WTC11 (cell line): ENCODE measurements around the gene ATP5ME. TPM values are rescaled to one million over a fixed set of nuclear protein-coding genes. Genes with fewer than 3 reads are reported as not detected.

Source experiments
- ATAC-seq: fragments of 200-7000 bp; cut with Tn5 transposase; 2 replicates; pipeline ENCODE4 v1.10.0; 2021; ENCODE audit warnings: mild to moderate bottlenecking, moderate library complexity
- CTCF ChIA-PET: fragments of 300-600 bp; sonication (Branson Sonifier 250); formaldehyde crosslinking; loops from one replicate; lab custom pipeline; 2021; ENCODE audit warnings: antibody characterized with exemption; lab: Charles Lee
- POLR2A ChIA-PET: fragments of 350-600 bp; sonication (Branson Sonifier 250); formaldehyde crosslinking; loops from one replicate; lab custom pipeline; 2021; ENCODE audit warnings: antibody characterized with exemption; lab: Charles Lee
- DNase-seq: peaks from one replicate; pipeline ENCODE4 v3.0.0; 2021; ENCODE audit warnings: low spot score
- H3K27ac Mint-ChIP-seq: 2 replicates; pipeline ENCODE4 v1.8.0; 2021; ENCODE audit warnings: mixed read lengths
- H3K27me3 Mint-ChIP-seq: 2 replicates; pipeline ENCODE4 v1.8.0; 2021; ENCODE audit warnings: low read depth, mild to moderate bottlenecking, moderate library complexity, mixed read lengths
- H3K36me3 Mint-ChIP-seq: 2 replicates; pipeline ENCODE4 v1.8.0; 2021; ENCODE audit warnings: mixed read lengths
- H3K4me1 Mint-ChIP-seq: 2 replicates; pipeline ENCODE4 v1.8.0; 2022; ENCODE audit warnings: mixed read lengths
- H3K4me3 Mint-ChIP-seq: 2 replicates; pipeline ENCODE4 v1.8.0; 2021; ENCODE audit warnings: mild to moderate bottlenecking, moderate library complexity, mixed read lengths
- H3K9me3 Mint-ChIP-seq: 2 replicates; pipeline ENCODE4 v1.8.0; 2021; ENCODE audit warnings: mixed read lengths
- HMGA2 ChIP-seq: fragments of 250-450 bp; sonication (Bioruptor Pico); IDR thresholded peaks from 2 replicates; pipeline ENCODE4 v1.4.0; 2021; ENCODE audit warnings: mild to moderate bottlenecking, moderate library complexity
- MLX ChIP-seq: sonication (generic); formaldehyde crosslinking; IDR thresholded peaks from 2 replicates; pipeline ENCODE4 v1.8.1; 2023; ENCODE audit warnings: mild to moderate bottlenecking, missing genetic modification reagents, moderate library complexity
- NFYB ChIP-seq: sonication (generic); formaldehyde crosslinking; conservative IDR thresholded peaks from 2 replicates; pipeline ENCODE4 v1.8.0; 2022; ENCODE audit warnings: low read depth, missing genetic modification reagents
- NR1H2 ChIP-seq: sonication (generic); formaldehyde crosslinking; IDR thresholded peaks from 2 replicates; pipeline ENCODE4 v1.9.0; 2021; ENCODE audit warnings: mild to moderate bottlenecking, moderate library complexity, missing genetic modification reagents
- SOX15 ChIP-seq: fragments of 250-450 bp; sonication (Bioruptor Pico); IDR thresholded peaks from 2 replicates; pipeline ENCODE4 v1.9.0; 2021; ENCODE audit warnings: mild to moderate bottlenecking
- STAT6 ChIP-seq: sonication (generic); formaldehyde crosslinking; conservative IDR thresholded peaks from 2 replicates; pipeline ENCODE4 v1.8.1; 2023; ENCODE audit warnings: mild to moderate bottlenecking, low read depth, missing genetic modification reagents, moderate library complexity
- TEAD1 ChIP-seq: sonication (generic); formaldehyde crosslinking; IDR thresholded peaks from 2 replicates; pipeline ENCODE4 v1.8.0; 2022; ENCODE audit warnings: mild to moderate bottlenecking, missing genetic modification reagents
- ZBTB21 ChIP-seq: sonication (generic); formaldehyde crosslinking; IDR thresholded peaks from 2 replicates; pipeline ENCODE4 v1.8.1; 2023; ENCODE audit warnings: mild to moderate bottlenecking, missing genetic modification reagents, borderline replicate concordance
- ZBTB43 ChIP-seq: sonication (generic); formaldehyde crosslinking; IDR thresholded peaks from 2 replicates; pipeline ENCODE4 v1.8.1; 2023; ENCODE audit warnings: mild to moderate bottlenecking, missing genetic modification reagents
- ZMAT4 ChIP-seq: fragments of 250-450 bp; sonication (Bioruptor Pico); IDR thresholded peaks from 2 replicates; pipeline ENCODE4 v1.9.0; 2021; ENCODE audit warnings: mild to moderate bottlenecking
- ZNF263 ChIP-seq: sonication (generic); formaldehyde crosslinking; IDR thresholded peaks from 2 replicates; pipeline ENCODE4 v1.8.1; 2022; ENCODE audit warnings: low read depth, mild to moderate bottlenecking, moderate library complexity, missing genetic modification reagents
- ZNF423 ChIP-seq: fragments of 250-450 bp; sonication (Bioruptor Pico); IDR thresholded peaks from 2 replicates; pipeline ENCODE4 v2.1.2; 2022; ENCODE audit warnings: mild to moderate bottlenecking, moderate library complexity
- ZNF532 ChIP-seq: fragments of 250-450 bp; sonication (Bioruptor Pico); IDR thresholded peaks from 2 replicates; pipeline ENCODE4 v1.9.0; 2021; ENCODE audit warnings: mild to moderate bottlenecking, borderline replicate concordance
- total RNA-seq: library from RNA; stranded (reverse); gene quantifications from 3 replicates; pipeline ENCODE4 v1.2.3, GENCODE V29; 2021
- TF ChIP-seq, protein P1 (sequence below): sonication (generic); formaldehyde crosslinking; IDR thresholded peaks from 2 replicates; pipeline ENCODE4 v1.8.0; 2022; ENCODE audit warnings: mild to moderate bottlenecking, missing genetic modification reagents
- TF ChIP-seq, protein P2 (sequence below): sonication (generic); formaldehyde crosslinking; conservative IDR thresholded peaks from 2 replicates; pipeline ENCODE4 v1.8.1; 2022; ENCODE audit warnings: mild to moderate bottlenecking, missing genetic modification reagents

ATP5ME gene
- total RNA-seq, 1 experiment from 2014 or later: 468 TPM

DNA sequence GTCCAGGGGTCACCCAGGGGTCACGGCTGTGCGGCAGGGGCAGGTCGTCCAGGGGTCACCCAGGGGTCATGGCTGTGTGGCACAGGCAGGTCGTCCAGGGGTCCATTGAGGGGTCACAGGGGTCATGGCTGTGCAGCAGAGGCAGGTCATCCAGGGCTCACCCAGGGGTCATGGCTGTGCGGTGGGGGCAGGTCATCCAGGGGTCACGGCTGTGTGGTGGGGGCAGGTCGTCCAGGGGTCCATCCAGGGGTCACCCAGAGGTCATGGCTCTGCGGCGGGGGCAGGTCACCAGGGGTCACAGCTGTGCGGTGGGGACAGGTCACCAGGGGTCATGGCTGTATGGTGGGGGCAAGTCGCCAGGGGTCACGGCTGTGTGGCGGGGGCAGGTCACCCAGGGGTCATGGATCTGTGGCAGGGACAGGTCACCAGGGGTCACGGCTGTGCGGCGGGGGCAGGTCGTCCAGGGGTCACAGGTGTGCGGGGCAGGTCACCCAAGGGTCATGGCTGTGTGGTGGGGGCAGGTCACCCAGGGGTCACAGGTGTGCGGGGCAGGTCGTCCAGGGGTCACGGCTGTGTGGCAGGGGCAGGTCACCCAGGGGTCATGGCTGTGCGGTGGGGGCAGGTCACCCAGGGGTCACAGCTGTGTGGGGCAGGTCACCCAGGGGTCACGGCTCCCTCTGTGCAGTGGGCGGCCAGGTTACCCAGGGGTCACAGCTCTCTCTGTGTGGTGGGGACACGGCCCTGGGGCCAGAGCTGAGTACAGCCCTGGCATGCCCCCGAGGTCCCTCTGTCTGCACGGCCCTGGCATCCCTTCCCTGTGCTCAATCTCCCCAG lies 16.0 kb downstream of the ATP5ME start (continued):
- TF ChIP-seq NFYB (no peak), ZNF263 (CRISPR knock-in tag) (no peak)
- TF ChIP-seq, all 79 proteins: peak for 0

GRCh38 chr4:657338-657833 lies 16.7 kb downstream of the ATP5ME start:
- TF ChIP-seq MLX (CRISPR knock-in tag) (no peak), ZBTB43 (CRISPR knock-in tag) (no peak), ZMAT4 (CRISPR knock-in tag) (no peak), TEAD1 (CRISPR knock-in tag) (no peak), ZBTB21 (no peak), STAT6 (no peak), SOX15 (no peak), ZNF423 (no peak), ZNF532 (no peak), NR1H2 (CRISPR knock-in tag) (no peak), HMGA2 (no peak)
- TF ChIP-seq, protein P1, sequence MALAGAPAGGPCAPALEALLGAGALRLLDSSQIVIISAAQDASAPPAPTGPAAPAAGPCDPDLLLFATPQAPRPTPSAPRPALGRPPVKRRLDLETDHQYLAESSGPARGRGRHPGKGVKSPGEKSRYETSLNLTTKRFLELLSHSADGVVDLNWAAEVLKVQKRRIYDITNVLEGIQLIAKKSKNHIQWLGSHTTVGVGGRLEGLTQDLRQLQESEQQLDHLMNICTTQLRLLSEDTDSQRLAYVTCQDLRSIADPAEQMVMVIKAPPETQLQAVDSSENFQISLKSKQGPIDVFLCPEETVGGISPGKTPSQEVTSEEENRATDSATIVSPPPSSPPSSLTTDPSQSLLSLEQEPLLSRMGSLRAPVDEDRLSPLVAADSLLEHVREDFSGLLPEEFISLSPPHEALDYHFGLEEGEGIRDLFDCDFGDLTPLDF (CRISPR knock-in tag): no peak
- TF ChIP-seq, protein P2, sequence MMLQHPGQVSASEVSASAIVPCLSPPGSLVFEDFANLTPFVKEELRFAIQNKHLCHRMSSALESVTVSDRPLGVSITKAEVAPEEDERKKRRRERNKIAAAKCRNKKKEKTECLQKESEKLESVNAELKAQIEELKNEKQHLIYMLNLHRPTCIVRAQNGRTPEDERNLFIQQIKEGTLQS (CRISPR knock-in tag): no peak
- TF ChIP-seq, all 79 proteins: peak for 0
- no peak for DNase-seq
- H3K9me3 Mint-ChIP-seq: peaks cover 9% of the 10 kb centered on the region; the same call in 1 of the 2 replicates
- ATAC-seq: no peak
- CTCF ChIA-PET: interaction anchor here (1.4 kb wide), 1 partner anchor 27 kb away, joined by 3 read pairs; no protein-coding TSS in a partner anchor
- H3K27ac Mint-ChIP-seq: no peak overlapping the region
- H3K27me3 Mint-ChIP-seq: 0 out of 2 replicates have a peak, but pooled peaks cover 3% of the 10 kb centered on the region
- peaks cover 4% of the 10 kb centered on the region for H3K36me3 Mint-ChIP-seq
- H3K4me1 Mint-ChIP-seq: no peaks in the 10 kb centered on the region
- H3K4me3 Mint-ChIP-seq: no peak overlapping the region
- POLR2A ChIA-PET: no interaction called here
